Lung (tissue), 12 donors: ENCODE results near the gene FOXA2. TPM values are rescaled to one million over a fixed set of nuclear protein-coding genes. Genes with fewer than 3 reads are reported as not detected.

Source experiments
- ATAC-seq: fragments of 200-7000 bp; cut with Tn5 transposase; one replicate; pipeline ENCODE4 v1.9.1; 2020; ENCODE audit warnings: moderate number of reproducible peaks; ENCODE audit not compliant: insufficient read depth, low FRiP score
- DNase-seq, 3 donors: peaks; one replicate each; pipeline ENCODE4 v3.0.0-alpha.2; 2013 to 2017
- H3K27ac ChIP-seq, 2 donors: one replicate each; pipeline ENCODE4 v1.5.1; 2013; ENCODE audit warnings: mild to moderate bottlenecking in 2 of 2, moderate library complexity in 2 of 2, control low read depth in 1 of 2, inconsistent platforms in 1 of 2, low read depth in 1 of 2, low read length in 1 of 2
- H3K27me3 ChIP-seq, 3 donors: one replicate each; pipeline ENCODE4 v1.5.1; 2013; ENCODE audit warnings: low read length in 2 of 3; ENCODE audit not compliant: control insufficient read depth in 3 of 3, insufficient read depth in 3 of 3
- H3K36me3 ChIP-seq, 4 donors: one replicate each; pipeline ENCODE4 v1.5.1; 2013; ENCODE audit warnings: low read length in 4 of 4, mild to moderate bottlenecking in 1 of 4, moderate library complexity in 1 of 4; ENCODE audit not compliant: control insufficient read depth in 4 of 4, insufficient read depth in 4 of 4
- H3K4me1 ChIP-seq, 5 donors: one replicate each; pipeline ENCODE4 v1.5.1; 2013; ENCODE audit warnings: low read length in 5 of 5, mild to moderate bottlenecking in 2 of 5, moderate library complexity in 1 of 5; ENCODE audit not compliant: control insufficient read depth in 5 of 5, insufficient read depth in 5 of 5
- H3K4me3 ChIP-seq: one replicate; pipeline ENCODE4 v1.5.1; 2013; ENCODE audit warnings: mild to moderate bottlenecking, control low read depth, moderate library complexity
- H3K9ac ChIP-seq, 2 donors: one replicate each; pipeline ENCODE4 v1.5.1; 2013; ENCODE audit warnings: low read length in 2 of 2, control low read depth in 1 of 2; ENCODE audit not compliant: insufficient read depth in 1 of 2
- H3K9me3 ChIP-seq, 4 donors: one replicate each; pipeline ENCODE4 v1.5.1; 2013; ENCODE audit warnings: low read length in 3 of 4, mild to moderate bottlenecking in 1 of 4, moderate library complexity in 1 of 4; ENCODE audit not compliant: control insufficient read depth in 4 of 4, insufficient read depth in 3 of 4
- WGBS, 2 donors: extraction: QIAGEN DNeasy Blood & Tissue Kit; methylation state at CpG; one replicate each; pipeline ENCODE4 v1.1.7; 2013; 5-methylcytosine and 5-hydroxymethylcytosine counted together
- polyA plus RNA-seq, 2 donors: library from polyadenylated mRNA; stranded (reverse); fragments of 200-250 nt; gene quantifications; one replicate each; pipeline ENCODE4 v1.2.1, GENCODE V29; 2013
- total RNA-seq, 2 donors: library from RNA; depleted of rRNA in 1 of 2; stranded (reverse); fragments of >200 nt in 1 of 2; gene quantifications; one replicate each; pipeline ENCODE4 v1.2.1, GENCODE V29; 2014 to 2021
- TF ChIP-seq, protein P1 (sequence below): IDR thresholded peaks from 2 replicates; pipeline ENCODE4 v1.5.1; 2012; ENCODE audit warnings: mild to moderate bottlenecking; ENCODE audit errors: control extremely low read depth, extremely low read depth
- donor health status: control.
- donor health status: control.
- donor health status: Bipolar disorder and iron deficiency.
- donor health status: healthy.
- donor health status: DM: yes; HTN: yes; CAD: no.

Gene FOXA2
- total and polyA plus RNA-seq, 4 donors, result 10.0 to 39.5 (median 17.6) TPM

DNA sequence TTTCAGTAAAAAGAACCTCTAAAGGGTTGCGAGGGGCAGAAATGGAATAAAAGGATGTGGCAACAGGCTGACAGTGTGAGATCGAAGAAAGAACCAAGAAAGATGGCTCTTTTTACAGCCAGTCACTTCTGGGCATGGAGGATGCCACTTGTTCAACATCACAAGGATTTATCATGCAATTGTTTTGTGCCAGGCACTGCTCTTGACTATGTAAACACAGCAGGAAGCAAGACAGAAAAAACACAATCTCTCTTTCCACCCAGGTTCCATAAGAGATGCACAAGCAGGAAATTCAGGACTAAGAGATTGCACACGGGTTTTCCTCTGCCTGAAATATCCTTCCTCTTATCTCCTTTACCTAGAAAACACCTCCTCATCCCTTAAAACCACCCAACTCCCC is 38.0 kb downstream of the FOXA2 start:
- Histone ChIP-seq H3K27ac (no peak overlapping the region), H3K36me3 (no peaks in the 10 kb centered on the region), H3K27me3 (no peaks in the 10 kb centered on the region), H3K9ac (no peak overlapping the region), H3K9me3 (peaks cover 0 to 12% (median 0%) of the 10 kb centered on the region in 4 donors), H3K4me3 (no peak overlapping the region), H3K4me1 (peaks cover 0 to 2% (median 0%) of the 10 kb centered on the region in 5 donors)
- ATAC-seq (no peak), DNase-seq (no peak)
- 42% methylated on average over 3 of the region's 3 CpGs for WGBS, 2 donors
- TF ChIP-seq, protein P1, sequence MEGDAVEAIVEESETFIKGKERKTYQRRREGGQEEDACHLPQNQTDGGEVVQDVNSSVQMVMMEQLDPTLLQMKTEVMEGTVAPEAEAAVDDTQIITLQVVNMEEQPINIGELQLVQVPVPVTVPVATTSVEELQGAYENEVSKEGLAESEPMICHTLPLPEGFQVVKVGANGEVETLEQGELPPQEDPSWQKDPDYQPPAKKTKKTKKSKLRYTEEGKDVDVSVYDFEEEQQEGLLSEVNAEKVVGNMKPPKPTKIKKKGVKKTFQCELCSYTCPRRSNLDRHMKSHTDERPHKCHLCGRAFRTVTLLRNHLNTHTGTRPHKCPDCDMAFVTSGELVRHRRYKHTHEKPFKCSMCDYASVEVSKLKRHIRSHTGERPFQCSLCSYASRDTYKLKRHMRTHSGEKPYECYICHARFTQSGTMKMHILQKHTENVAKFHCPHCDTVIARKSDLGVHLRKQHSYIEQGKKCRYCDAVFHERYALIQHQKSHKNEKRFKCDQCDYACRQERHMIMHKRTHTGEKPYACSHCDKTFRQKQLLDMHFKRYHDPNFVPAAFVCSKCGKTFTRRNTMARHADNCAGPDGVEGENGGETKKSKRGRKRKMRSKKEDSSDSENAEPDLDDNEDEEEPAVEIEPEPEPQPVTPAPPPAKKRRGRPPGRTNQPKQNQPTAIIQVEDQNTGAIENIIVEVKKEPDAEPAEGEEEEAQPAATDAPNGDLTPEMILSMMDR, result no peak

GRCh38 chr20:22545045-22545444 is 39.3 kb downstream of the FOXA2 start:
- Histone ChIP-seq H3K4me1 (no peaks in the 10 kb centered on the region), H3K27ac (no peak overlapping the region), H3K9me3 (peaks cover 0 to 10% (median 0%) of the 10 kb centered on the region in 4 donors), H3K4me3 (no peak overlapping the region), H3K36me3 (no peaks in the 10 kb centered on the region), H3K27me3 (no peaks in the 10 kb centered on the region), H3K9ac (no peak overlapping the region)
- ATAC-seq, result no peak
- DNase-seq, result no peak
- TF ChIP-seq, protein P1, result no peak

DNA sequence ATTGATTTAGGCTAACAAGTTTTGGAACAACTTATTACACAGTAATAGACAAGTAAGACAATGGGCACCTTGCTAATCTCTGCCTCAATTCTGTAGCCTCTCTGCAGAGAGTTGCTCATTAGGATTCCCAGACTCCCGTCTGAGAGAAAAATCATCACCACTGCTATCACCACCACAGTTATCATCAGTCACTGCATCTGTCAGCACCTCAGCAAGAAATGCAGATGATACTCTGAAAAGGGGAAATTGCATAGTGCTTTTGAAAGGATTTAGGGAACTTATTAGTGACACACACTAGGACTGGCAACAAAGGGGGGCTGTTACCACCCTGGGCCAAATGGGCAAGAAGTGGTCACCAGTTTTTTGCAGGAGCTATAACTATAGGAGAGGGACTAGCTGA is 39.9 kb downstream of the FOXA2 start:
- Histone ChIP-seq H3K4me3 (no peak overlapping the region), H3K36me3 (no peaks in the 10 kb centered on the region), H3K27me3 (no peaks in the 10 kb centered on the region), H3K9me3 (peaks cover 0 to 8% (median 0%) of the 10 kb centered on the region in 4 donors), H3K27ac (no peak overlapping the region), H3K9ac (no peak overlapping the region), H3K4me1 (no peaks in the 10 kb centered on the region)
- TF ChIP-seq, protein P1, result no peak
- DNase-seq (no peak), ATAC-seq (no peak)
- 34 to 53% methylated on average over 1 of the region's 1 CpG for WGBS, 2 donors

- ATAC-seq, result no peak
- Histone ChIP-seq H3K27ac (no peak overlapping the region), H3K9ac (no peak overlapping the region), H3K4me1 (no peaks in the 10 kb centered on the region), H3K27me3 (no peaks in the 10 kb centered on the region), H3K36me3 (no peaks in the 10 kb centered on the region), H3K9me3 (no peaks in the 10 kb centered on the region), H3K4me3 (no peak overlapping the region)
- no peak for DNase-seq
- WGBS, 2 donors, result 42 to 51% methylated on average over 1 of the region's 1 CpG
- TF ChIP-seq, protein P1, result no peak
These were observed 41.9 kb downstream of the FOXA2 start for GRCh38 chr20:22542427-22542826.
